GM21390 (cell line): ENCODE measurements around the gene DOC2B.
A peak's percentile ranks its signal among the peaks of the same experiment; 100 is the strongest.
"Not testable (repeated sequence)": the region's sequence is repeated elsewhere in the genome, so short reads cannot be mapped to it uniquely, and the experiment has no call there.

ENCODE experiments used
- ATAC-seq: cut with Tn5 transposase; IDR thresholded peaks from one replicate; pipeline ENCODE4 v1.9.1; 2021; ENCODE audit not compliant: unreplicated experiment

Gene DOC2B

DNA sequence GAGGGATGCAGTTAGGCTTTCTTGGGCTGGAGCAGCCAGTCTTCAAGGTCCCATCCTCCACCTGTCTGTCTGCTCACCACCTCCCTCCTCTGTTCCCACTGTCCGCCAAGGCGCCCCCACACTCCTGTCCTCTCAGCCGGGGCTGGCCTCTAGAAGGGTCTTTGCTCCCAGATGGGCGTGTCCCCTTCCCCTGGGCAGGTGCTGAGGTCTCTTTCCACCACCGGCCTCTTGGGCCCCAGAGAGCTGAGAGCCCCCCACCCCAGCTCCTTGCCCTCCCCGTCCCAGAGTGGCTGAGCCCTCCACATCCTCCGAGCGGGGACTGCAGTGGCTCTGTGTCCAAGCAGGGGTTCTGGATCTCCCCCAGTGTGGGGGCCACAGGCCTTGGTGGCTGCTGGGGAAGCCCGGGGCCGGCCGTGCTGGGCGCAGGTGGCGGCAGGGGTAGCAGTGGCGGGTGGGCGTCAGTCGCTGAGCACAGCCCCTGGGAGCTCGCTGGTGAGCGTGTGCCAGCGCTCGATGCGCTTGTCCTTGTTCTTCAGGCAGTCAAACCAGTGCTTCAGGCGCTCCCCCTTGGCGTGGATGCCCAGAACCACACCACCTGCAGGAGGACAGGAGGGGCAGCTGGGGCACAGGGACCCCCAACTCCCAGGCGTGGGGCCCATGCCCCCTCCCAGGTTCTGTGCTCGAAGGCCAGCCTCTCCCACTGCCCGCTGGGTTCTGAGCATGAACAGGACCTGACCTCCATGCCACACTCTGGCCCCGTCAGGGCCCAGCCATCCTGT, 34.3 kb downstream of the DOC2B start:
- ATAC-seq: no peak

GRCh38 chr17:146546-146945, 34.9 kb downstream of the DOC2B start:
- ATAC-seq: no peak

DNA sequence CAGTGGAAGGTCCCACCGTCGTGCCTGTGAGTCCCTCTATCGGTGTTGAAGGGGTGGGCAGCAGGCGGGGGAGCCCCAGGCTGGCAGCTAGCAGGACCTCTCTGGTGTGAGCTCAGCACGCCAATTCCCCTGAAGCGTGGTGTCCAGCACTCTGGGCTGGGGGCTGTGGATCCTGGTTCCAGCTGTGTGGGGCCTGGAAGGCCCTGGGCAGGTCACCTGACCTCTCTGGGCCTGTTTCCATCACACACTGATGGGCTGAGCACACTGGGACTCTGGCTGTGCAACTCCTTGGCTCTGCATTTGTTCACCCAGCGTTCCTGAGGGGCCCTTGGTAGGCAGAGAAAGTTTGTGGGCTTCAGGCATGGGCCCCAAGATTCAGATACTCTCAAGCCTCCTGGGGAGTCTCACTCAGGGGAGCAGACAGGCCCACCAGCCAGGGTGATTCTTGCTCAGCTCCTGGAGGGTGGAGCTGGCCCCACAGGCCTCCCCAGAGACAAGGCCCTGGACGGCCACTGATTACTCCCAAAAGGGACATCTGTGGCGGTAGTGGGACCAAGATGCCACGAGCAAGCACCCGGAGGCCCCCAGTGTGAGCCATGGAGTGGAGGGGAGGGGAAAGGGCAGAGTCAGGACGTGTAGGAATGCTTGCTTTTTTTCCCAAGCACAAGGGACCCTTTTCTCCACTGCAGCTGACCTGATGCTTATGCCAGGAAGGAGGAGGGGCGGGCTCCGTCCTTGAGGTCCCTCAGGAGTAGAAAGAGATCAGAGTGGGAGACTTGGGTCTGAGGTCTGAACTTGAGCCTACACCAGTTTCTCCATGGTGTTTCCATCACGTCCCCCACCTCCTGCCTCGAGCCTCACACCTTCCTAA, 35.5 kb downstream of the DOC2B start:
- ATAC-seq: no peak

GRCh38 chr17:144936-145670, 36.3 kb downstream of the DOC2B start:
- ATAC-seq: no peak

GRCh38 chr17:143785-144281, 37.6 kb downstream of the DOC2B start:
- ATAC-seq: no peak

GRCh38 chr17:142876-143784, 38.3 kb downstream of the DOC2B start:
- ATAC-seq: no peak

GRCh38 chr17:142102-142661, 39.3 kb downstream of the DOC2B start:
- ATAC-seq: no peak

- ATAC-seq: not testable (repeated sequence)
Measured at GRCh38 chr17:139401-140205, 41.8 kb downstream of the DOC2B start.

DNA sequence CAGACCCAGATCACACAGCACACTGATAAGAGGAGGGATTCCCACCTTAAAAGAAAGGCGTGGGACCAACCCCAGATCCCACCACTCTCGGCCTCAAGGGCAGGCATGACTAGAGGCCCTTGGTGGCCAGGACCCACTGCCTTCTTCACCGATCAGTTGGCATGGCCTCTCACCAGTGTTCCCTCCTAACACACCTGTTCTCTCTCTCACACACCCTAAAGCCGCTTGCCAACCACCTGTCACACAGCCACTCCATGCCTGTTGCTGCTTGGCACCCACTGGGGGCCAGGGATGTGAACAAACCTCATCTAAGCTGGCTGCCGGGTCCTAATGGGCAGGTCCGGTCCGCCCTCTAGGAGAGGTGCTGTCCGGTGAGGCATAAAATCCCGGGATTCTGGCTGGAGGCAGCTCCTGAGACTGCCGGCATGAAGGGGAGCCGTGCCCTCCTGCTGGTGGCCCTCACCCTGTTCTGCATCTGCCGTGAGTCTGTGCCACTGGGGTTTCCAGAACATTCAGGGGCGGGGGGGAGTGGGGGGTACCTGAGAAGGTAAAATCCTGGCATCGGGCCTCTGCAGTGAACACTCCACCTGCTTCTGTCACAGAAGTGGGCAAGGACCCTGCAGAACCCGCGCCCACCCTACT, 44.2 kb downstream of the DOC2B start, which contains the start of gene SCGB1C2:
Gene SCGB1C2 (plus strand): TSS at position 404 of the 642 bp plus-strand sequence. CDS start 22 bp downstream, at position 426.
- not testable (repeated sequence) for ATAC-seq

GRCh38 chr17:136531-136930, 44.9 kb downstream of the DOC2B start:
- ATAC-seq: not testable (repeated sequence)

DNA sequence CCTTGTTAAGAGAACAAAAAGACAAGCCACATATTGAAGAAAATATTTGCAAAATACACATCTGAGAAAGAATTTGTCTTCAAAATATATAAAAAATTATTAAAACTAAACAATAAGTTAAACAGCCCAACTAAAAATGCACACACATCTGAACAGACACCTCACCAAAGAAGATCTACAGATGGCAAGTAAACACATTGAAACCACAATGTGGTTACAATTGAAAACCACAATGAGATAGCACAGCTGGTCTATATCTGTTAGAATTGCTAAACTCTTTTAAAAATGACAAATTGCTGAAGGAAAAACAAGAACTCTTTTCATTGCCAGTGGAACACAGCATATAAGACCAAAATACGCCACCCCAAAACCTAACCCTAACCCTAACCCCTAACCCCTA, 45.6 kb downstream of the DOC2B start:
- ATAC-seq: not testable (repeated sequence)

GRCh38 chr17:135022-135421, 46.4 kb downstream of the DOC2B start:
- ATAC-seq: not testable (repeated sequence)

DNA sequence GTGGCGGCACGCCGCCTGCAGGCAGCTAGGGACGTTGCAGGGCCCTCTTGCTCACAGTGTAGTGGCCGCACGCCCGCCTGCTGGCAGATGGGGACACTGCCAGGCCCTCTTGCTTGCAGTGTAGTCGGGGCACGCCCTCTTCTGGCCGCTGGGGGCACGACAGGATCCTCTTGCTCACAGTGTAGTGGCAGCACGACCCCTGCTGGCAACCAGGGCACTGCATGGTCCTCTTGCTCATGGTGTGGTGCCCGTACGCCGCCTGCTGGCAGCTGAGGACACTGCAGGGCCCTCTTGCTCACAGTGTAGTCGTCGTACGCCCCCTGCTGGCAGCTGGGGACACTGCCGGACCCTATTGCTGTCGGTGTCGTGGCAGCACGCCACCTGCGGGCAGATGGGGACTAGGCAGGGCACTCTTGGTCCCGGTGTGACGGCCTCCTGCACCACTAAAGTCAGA, 47.1 kb downstream of the DOC2B start:
- ATAC-seq: peak; percentile 71

GRCh38 chr17:133932-134331, 47.5 kb downstream of the DOC2B start:
- not testable (repeated sequence) for ATAC-seq

DNA sequence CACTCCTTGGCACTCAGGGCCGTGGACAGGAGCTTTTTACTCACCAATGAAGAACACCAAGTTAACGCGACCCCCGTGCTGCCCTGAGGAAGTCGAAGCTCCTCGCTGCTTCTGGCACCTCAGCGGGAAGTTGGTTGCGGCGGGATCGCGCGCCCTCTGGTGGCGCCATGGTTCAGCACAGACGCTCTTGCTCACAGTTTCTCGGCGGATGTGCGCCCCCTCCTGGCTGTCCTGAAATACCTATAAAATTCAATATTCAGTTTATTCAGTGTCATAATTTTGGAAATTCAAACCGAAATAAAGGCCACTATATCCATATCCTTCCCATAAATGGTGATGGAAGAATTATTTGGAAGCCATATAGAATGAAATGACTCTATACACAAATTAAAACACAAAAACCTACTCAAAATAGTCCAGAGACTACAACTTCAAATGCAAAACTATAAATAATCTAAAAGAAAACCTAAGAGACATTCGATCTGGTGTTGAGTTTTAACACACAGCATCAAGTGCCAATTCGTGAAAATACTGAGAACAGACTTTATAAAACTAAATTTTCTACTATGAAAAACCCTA, 63.0 kb downstream of the DOC2B start:
- ATAC-seq: not testable (repeated sequence)

GRCh38 chr17:113111-113510, 68.3 kb downstream of the DOC2B start:
- not testable (repeated sequence) for ATAC-seq
